ENCODE data around the gene ARHGAP26.

- TF ChIP-seq POLR2AphosphoS5 (IDR thresholded peaks at IDR 0.05) (no peak), CTCF (IDR thresholded peaks at IDR 0.05) (no peak), POLR2A (IDR thresholded peaks at IDR 0.05; ENCODE audit: low read depth) (no peak), EP300 (IDR thresholded peaks at IDR 0.05) (no peak)
Observed at GRCh38 chr5:142722146-142722545, 48.0 kb upstream of the ARHGAP26 start.
